PC-9 (cell line): ENCODE data around the gene RFPL4A. TPM values are rescaled to one million over a fixed set of nuclear protein-coding genes. Genes with fewer than 3 reads are reported as not detected.

Source experiments
- BruUV-seq: library from RNA; stranded (reverse); fragments of 400-500 nt; replicated peaks from 2 replicates; lab custom pipeline; 2021; lab: Mats Ljungman, UMichigan
- CTCF ChIA-PET: fragments of 300-600 bp; sonication (Branson Sonifier 250); formaldehyde crosslinking; loops from one replicate; lab custom pipeline; 2022; ENCODE audit warnings: antibody characterized with exemption; lab: Charles Lee
- POLR2A ChIA-PET: fragments of 300-600 bp; sonication (Branson Sonifier 250); formaldehyde crosslinking; loops from one replicate; lab custom pipeline; 2022; ENCODE audit warnings: antibody characterized with exemption; ENCODE audit not compliant: unreplicated experiment; lab: Charles Lee
- DNase-seq, 2 experiments: peaks; one replicate each; pipeline versions ENCODE4 v3.0.0 to v3.0.0-alpha.2; 2015 to 2022; ENCODE audit warnings: mixed read lengths in 1 of 2
- H2AFZ ChIP-seq: fragments of 200-600 bp; sonication (generic); 2 replicates; pipeline ENCODE4 v1.8.1; 2017; ENCODE audit warnings: antibody characterized with exemption
- H3F3A ChIP-seq: fragments of 200-600 bp; sonication (generic); 2 replicates; pipeline ENCODE4 v1.8.1; 2017; ENCODE audit warnings: antibody characterized with exemption, mild to moderate bottlenecking, low read depth; ENCODE audit not compliant: insufficient read depth
- H3K27ac ChIP-seq: fragments of 200-600 bp; sonication (generic); 2 replicates; pipeline ENCODE4 v1.6.1; 2016; ENCODE audit warnings: mixed run types
- H3K27me3 ChIP-seq: fragments of 200-600 bp; sonication (generic); 2 replicates; pipeline ENCODE4 v1.6.1; 2016; ENCODE audit warnings: low read depth, mixed run types; ENCODE audit not compliant: insufficient read depth
- H3K36me3 ChIP-seq: fragments of 200-600 bp; sonication (generic); 2 replicates; pipeline ENCODE4 v1.6.1; 2016; ENCODE audit warnings: low read depth, mixed run types
- H3K4me1 ChIP-seq: fragments of 200-600 bp; sonication (generic); replicated peaks from 2 replicates; pipeline ENCODE4 v1.6.1; 2016; ENCODE audit warnings: mixed run types; ENCODE audit not compliant: insufficient read depth
- H3K4me2 ChIP-seq: fragments of 200-600 bp; sonication (generic); 2 replicates; pipeline ENCODE4 v1.6.1; 2017; ENCODE audit warnings: mixed run types
- H3K4me3 ChIP-seq: fragments of 200-600 bp; sonication (generic); 2 replicates; pipeline ENCODE4 v1.6.1; 2016; ENCODE audit warnings: mixed run types
- H3K79me2 ChIP-seq: fragments of 200-600 bp; sonication (generic); 2 replicates; pipeline ENCODE4 v1.6.1; 2017; ENCODE audit warnings: low read depth, mixed run types
- H3K9me2 ChIP-seq: fragments of 200-600 bp; sonication (generic); 2 replicates; pipeline ENCODE4 v1.8.1; 2017; ENCODE audit warnings: mild to moderate bottlenecking; ENCODE audit not compliant: insufficient read depth
- H3K9me3 ChIP-seq: fragments of 200-600 bp; sonication (generic); 2 replicates; pipeline ENCODE4 v1.8.1; 2016; ENCODE audit warnings: low read depth; ENCODE audit not compliant: insufficient read depth
- H4K20me1 ChIP-seq: fragments of 200-600 bp; sonication (generic); 2 replicates; pipeline ENCODE4 v1.8.1; 2017; ENCODE audit not compliant: insufficient read depth
- CTCF ChIP-seq: fragments of 200-600 bp; sonication (generic); conservative IDR thresholded peaks from 2 replicates; pipeline ENCODE4 v1.6.1; 2017; ENCODE audit warnings: mixed run types, antibody characterized with exemption, mild to moderate bottlenecking, moderate library complexity
- EZH2 ChIP-seq: fragments of 200-600 bp; sonication (generic); IDR thresholded peaks from 2 replicates; pipeline ENCODE4 v1.8.0; 2017; ENCODE audit warnings: antibody characterized with exemption, low read depth
- intact Hi-C: fragments of 100-400 bp; cut with micrococcal nuclease; formaldehyde crosslinking; loops from one replicate; pipeline ENCODE4 v1.10.0; 2022; ENCODE audit not compliant: unreplicated experiment
- total RNA-seq: library from RNA; stranded (reverse); gene quantifications from 2 replicates; pipeline ENCODE4 v1.2.3, GENCODE V29; 2021

The RFPL4A gene
- total RNA-seq, 1 experiment from 2014 or later = not detected

GRCh38 chr19:55802281-55802680, 43.4 kb downstream of the RFPL4A start:
- DNase-seq = no peak
- BruUV-seq = no TSS peak
- CTCF ChIA-PET = no interaction called here
- no peak for TF ChIP-seq CTCF
- no peak for TF ChIP-seq EZH2
- intact Hi-C loops = no loop called here
- Histone ChIP-seq H3K4me3 (no peak overlapping the region), H3K9me2 (no peaks in the 10 kb centered on the region), H3K4me2 (no peak overlapping the region), H3F3A (no peaks in the 10 kb centered on the region), H3K4me1 (no peaks in the 10 kb centered on the region), H3K36me3 (no peaks in the 10 kb centered on the region), H3K27ac (no peak overlapping the region), H3K9me3 (no peaks in the 10 kb centered on the region), H3K79me2 (no peaks in the 10 kb centered on the region), H4K20me1 (no peaks in the 10 kb centered on the region), H3K27me3 (peaks cover 97% of the 10 kb centered on the region), H2AFZ (no peak overlapping the region)
- POLR2A ChIA-PET = no interaction called here

GRCh38 chr19:55809381-55810058, 50.6 kb downstream of the RFPL4A start:
- peak overlapping the region; percentile 63 for H2AFZ ChIP-seq
- BruUV-seq = no TSS peak
- no peaks in the 10 kb centered on the region for H3K36me3 ChIP-seq
- no peak overlapping the region for H3K27ac ChIP-seq
- H3K9me3 ChIP-seq = peaks cover 10% of the 10 kb centered on the region; the same call in 1 of the 2 replicates
- no peaks in the 10 kb centered on the region for H4K20me1 ChIP-seq
- H3K4me2 ChIP-seq = peak overlapping the region; percentile 41
- peak; percentile 54 to 69 for DNase-seq
- H3K4me3 ChIP-seq = no peak overlapping the region
- no peaks in the 10 kb centered on the region for H3K9me2 ChIP-seq
- TF ChIP-seq EZH2 (no peak), CTCF (peak; percentile 80)
- no peaks in the 10 kb centered on the region for H3K4me1 ChIP-seq
- POLR2A ChIA-PET = interaction anchor here (0.6 kb wide), 3 partner anchors 12 to 177 kb away, joined by 3 to 4 read pairs (median 3); no protein-coding TSS in a partner anchor
- no peaks in the 10 kb centered on the region for H3F3A ChIP-seq
- intact Hi-C loops = no loop called here
- CTCF ChIA-PET = interaction anchor here (1.0 kb wide), 1 partner anchor 177 kb away, joined by 4 read pairs; no protein-coding TSS in a partner anchor
- no peaks in the 10 kb centered on the region for H3K79me2 ChIP-seq
- peaks cover 80% of the 10 kb centered on the region for H3K27me3 ChIP-seq

GRCh38 chr19:55811340-55811739, 52.4 kb downstream of the RFPL4A start:
- Histone ChIP-seq H3K4me3 (no peak overlapping the region), H3K36me3 (no peaks in the 10 kb centered on the region), H3K9me2 (no peaks in the 10 kb centered on the region), H4K20me1 (no peaks in the 10 kb centered on the region), H3K4me1 (no peaks in the 10 kb centered on the region), H3K79me2 (no peaks in the 10 kb centered on the region), H3K27me3 (peaks cover 82% of the 10 kb centered on the region), H3K27ac (no peak overlapping the region), H2AFZ (no peak overlapping the region), H3F3A (no peaks in the 10 kb centered on the region), H3K4me2 (no peak overlapping the region), H3K9me3 (peaks cover 10% of the 10 kb centered on the region; the same call in 1 of the 2 replicates)
- no peak for DNase-seq
- intact Hi-C loops = no loop called here
- CTCF ChIA-PET = no interaction called here
- POLR2A ChIA-PET = no interaction called here
- TF ChIP-seq EZH2 (no peak), CTCF (no peak)
- no TSS peak for BruUV-seq
